Testis (tissue), 3 donors: ENCODE data around the gene ARHGAP23. TPM values are rescaled to one million over a fixed set of nuclear protein-coding genes. Genes with fewer than 3 reads are reported as not detected.

Experiments used
- DNase-seq: peaks from one replicate; pipeline ENCODE4 v3.0.0-alpha.2; 2019
- H3K27ac ChIP-seq, 2 donors: fragments of 200-600 bp; sonication (generic); one replicate each; pipeline ENCODE4 v1.5.1; 2019
- H3K27me3 ChIP-seq: fragments of 200-600 bp; sonication (generic); one replicate; pipeline ENCODE4 v1.5.1; 2019
- H3K36me3 ChIP-seq: fragments of 200-600 bp; sonication (generic); one replicate; pipeline ENCODE4 v1.5.1; 2017; ENCODE audit warnings: low read depth; ENCODE audit errors: missing control alignments
- H3K4me1 ChIP-seq: fragments of 200-600 bp; sonication (generic); one replicate; pipeline ENCODE4 v1.5.1; 2019
- H3K4me3 ChIP-seq, 2 donors: fragments of 200-600 bp; sonication (generic); one replicate each; pipeline ENCODE4 v1.5.1; 2017 to 2019
- H3K9me3 ChIP-seq: fragments of 200-600 bp; sonication (generic); one replicate; pipeline ENCODE4 v1.5.1; 2017
- CTCF ChIP-seq, 3 experiments: fragments of 450-650 bp in 2 of 3; fragments of 200-600 bp in 1 of 3; sonication (generic) in 1 of 3; IDR thresholded peaks; one replicate each; pipeline ENCODE4 v1.5.1; 2016 to 2019; ENCODE audit warnings: antibody characterized with exemption in 3 of 3, mild to moderate bottlenecking in 2 of 3, moderate library complexity in 1 of 3
- POLR2A ChIP-seq: fragments of 450-650 bp; IDR thresholded peaks from one replicate; pipeline ENCODE4 v1.6.1; 2017; ENCODE audit warnings: antibody characterized with exemption, mild to moderate bottlenecking, moderate library complexity
- WGBS, 2 donors: methylation state at CpG; one replicate each; pipeline ENCODE4 v1.1.5; 2018; 5-methylcytosine and 5-hydroxymethylcytosine counted together
- intact Hi-C: fragments of 100-400 bp; cut with DNase I; formaldehyde crosslinking; loops from one replicate; pipeline ENCODE4 v1.15.1; 2023; ENCODE audit warnings: low total_unique reads
- polyA plus RNA-seq: library from polyadenylated mRNA; stranded (reverse); fragments of 350-450 nt; fragmentation: Illumina TruSeq; extraction: RNeasy Lipid Tissue Mini Kit (QIAGEN cat#74804); gene quantifications from one replicate; pipeline ENCODE4 v1.2.3, GENCODE V29; 2014; ENCODE audit warnings: low read depth, low replicate concordance; ENCODE audit not compliant: insufficient read depth
- total RNA-seq, 2 donors: library from RNA; depleted of rRNA; stranded (reverse); fragments of >200 nt; gene quantifications; one replicate each; pipeline ENCODE4 v1.2.3, GENCODE V29; 2016

The ARHGAP23 gene
- total and polyA plus RNA-seq, 3 donors from 2014 or later: 78.0 to 235 (median 146) TPM

DNA sequence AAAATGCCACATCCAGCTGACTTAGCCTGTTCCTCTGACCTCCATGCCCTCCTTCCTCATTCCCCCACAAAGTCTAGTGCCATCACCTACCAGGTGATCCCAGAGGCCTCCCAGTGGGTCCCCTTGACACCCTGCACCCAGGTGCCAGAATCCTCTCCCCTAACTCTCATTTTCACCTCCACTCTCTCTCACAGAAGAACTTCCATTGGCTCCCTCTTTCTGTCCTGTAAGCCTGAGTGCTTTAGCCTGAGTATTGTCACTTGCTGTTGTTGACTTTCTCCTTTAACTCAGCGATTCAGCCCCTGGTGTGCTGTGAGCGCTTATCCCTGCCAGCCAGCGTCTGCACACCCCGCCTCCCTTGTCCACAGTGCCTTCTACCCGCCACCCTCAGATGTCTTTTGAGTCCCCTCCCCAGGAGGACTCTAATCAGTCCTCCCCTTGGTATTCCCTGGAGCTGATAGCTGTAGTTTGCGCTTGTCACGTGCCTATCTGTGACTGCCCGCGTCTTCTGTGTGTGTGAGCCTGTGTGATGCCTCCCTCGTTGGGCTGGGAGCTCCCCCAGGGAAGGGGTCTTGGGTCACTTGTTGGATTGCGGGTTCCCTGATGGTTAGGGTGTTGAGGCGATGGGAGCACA is 31.9 kb downstream of the ARHGAP23 start:
- WGBS, 2 donors: 79 to 87% methylated on average over 9 to 12 of the region's 12 CpGs
- H3K27ac ChIP-seq: no peak overlapping the region
- peaks cover 47% of the 10 kb centered on the region for H3K4me1 ChIP-seq
- no peak overlapping the region for H3K4me3 ChIP-seq
- TF ChIP-seq CTCF (IDR thresholded peaks at IDR 0.05) (no peak), POLR2A (no peak)
- peak; percentile 70 for DNase-seq
- H3K9me3 ChIP-seq: no peaks in the 10 kb centered on the region
- intact Hi-C loops: no loop called here
- no peaks in the 10 kb centered on the region for H3K27me3 ChIP-seq
- H3K36me3 ChIP-seq: no peaks in the 10 kb centered on the region

- H3K4me3 ChIP-seq: no peak overlapping the region
- H3K36me3 ChIP-seq: no peaks in the 10 kb centered on the region
- H3K4me1 ChIP-seq: peaks cover 51% of the 10 kb centered on the region
- H3K27me3 ChIP-seq: no peaks in the 10 kb centered on the region
- intact Hi-C loops: no loop called here
- peak; percentile 36 for DNase-seq
- TF ChIP-seq POLR2A (no peak), CTCF (IDR thresholded peaks at IDR 0.05) (no peak)
- WGBS, 2 donors: 70 to 76% methylated on average over 14 to 19 of the region's 19 CpGs
- no peak overlapping the region for H3K27ac ChIP-seq
- H3K9me3 ChIP-seq: no peaks in the 10 kb centered on the region
Observed at GRCh38 chr17:38460716-38461630, 32.7 kb downstream of the ARHGAP23 start.

- Histone ChIP-seq H3K9me3 (no peaks in the 10 kb centered on the region), H3K4me1 (peaks cover 58% of the 10 kb centered on the region), H3K36me3 (no peaks in the 10 kb centered on the region), H3K27ac (no peak overlapping the region), H3K27me3 (no peaks in the 10 kb centered on the region), H3K4me3 (no peak overlapping the region)
- intact Hi-C loops: no loop called here
- DNase-seq: no peak
- TF ChIP-seq CTCF (IDR thresholded peaks at IDR 0.05) (no peak), POLR2A (no peak)
- 73 to 80% methylated on average over 3 to 7 of the region's 7 CpGs for WGBS, 2 donors
Observed at GRCh38 chr17:38461683-38462082, 33.4 kb downstream of the ARHGAP23 start.

DNA sequence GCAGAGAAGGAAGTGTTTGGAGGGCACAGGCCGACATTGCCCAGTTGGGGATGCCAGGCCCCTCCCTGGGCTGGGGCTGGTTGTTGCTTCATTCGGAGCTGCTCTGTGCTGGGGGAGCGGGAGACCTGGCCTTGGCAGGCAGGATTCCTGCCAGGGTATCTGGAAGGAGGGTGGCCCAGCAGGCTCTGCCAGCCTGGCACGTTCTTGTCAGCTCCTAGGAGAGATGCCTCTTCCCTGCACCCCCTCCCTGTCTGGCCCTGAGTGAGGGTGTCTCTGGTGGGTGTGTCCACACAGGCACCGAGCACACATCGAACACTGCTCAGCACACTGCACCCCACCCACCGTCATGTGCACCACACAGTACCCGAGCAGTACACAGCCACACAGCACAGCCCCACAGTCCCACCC is 35.2 kb downstream of the ARHGAP23 start:
- Histone ChIP-seq H3K36me3 (no peaks in the 10 kb centered on the region), H3K27ac (peak overlapping the region in 1 of 2 donors; percentile 88), H3K4me1 (peaks cover 62% of the 10 kb centered on the region), H3K4me3 (no peak overlapping the region), H3K9me3 (no peaks in the 10 kb centered on the region), H3K27me3 (no peaks in the 10 kb centered on the region)
- no peak for TF ChIP-seq POLR2A
- TF ChIP-seq CTCF (IDR thresholded peaks at IDR 0.05): no peak
- 50 to 51% methylated on average over 5 to 8 of the region's 8 CpGs for WGBS, 2 donors
- intact Hi-C loops: no loop called here
- DNase-seq: peak; percentile 67
